Amniotic stem cell (primary cell): ENCODE measurements around the gene LRRC75A.
A peak's percentile ranks its signal among the peaks of the same experiment; 100 is the strongest.

Source experiments
- DNase-seq: peaks from one replicate; lab custom pipeline; 2025; lab: John Stamatoyannopoulos, UW

The LRRC75A gene

DNA sequence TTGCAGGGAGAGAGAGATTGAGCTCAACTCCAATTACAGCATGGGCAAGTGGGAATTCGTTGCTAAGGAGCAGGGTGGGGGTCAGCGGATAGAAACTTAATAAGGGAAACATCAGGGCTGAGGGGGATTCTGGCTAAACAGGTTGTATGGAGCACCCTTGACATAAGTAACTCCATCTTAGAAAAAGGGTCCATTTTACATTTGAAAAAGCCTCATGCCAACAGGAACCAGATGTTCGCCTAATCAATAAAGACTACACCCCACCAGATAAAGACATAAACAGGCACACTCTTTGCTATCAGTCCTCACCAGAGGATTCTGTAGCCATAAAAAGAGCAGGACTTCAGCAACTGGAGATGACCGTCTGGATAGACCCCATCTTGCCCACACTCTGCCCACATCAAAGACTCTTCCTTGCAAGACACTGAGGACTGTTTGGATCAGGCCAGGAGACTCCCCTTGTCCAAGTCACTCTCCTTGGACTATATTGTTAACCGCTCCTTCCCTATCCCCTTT lies 1.6 kb upstream of the LRRC75A start:
- no peak for DNase-seq

DNA sequence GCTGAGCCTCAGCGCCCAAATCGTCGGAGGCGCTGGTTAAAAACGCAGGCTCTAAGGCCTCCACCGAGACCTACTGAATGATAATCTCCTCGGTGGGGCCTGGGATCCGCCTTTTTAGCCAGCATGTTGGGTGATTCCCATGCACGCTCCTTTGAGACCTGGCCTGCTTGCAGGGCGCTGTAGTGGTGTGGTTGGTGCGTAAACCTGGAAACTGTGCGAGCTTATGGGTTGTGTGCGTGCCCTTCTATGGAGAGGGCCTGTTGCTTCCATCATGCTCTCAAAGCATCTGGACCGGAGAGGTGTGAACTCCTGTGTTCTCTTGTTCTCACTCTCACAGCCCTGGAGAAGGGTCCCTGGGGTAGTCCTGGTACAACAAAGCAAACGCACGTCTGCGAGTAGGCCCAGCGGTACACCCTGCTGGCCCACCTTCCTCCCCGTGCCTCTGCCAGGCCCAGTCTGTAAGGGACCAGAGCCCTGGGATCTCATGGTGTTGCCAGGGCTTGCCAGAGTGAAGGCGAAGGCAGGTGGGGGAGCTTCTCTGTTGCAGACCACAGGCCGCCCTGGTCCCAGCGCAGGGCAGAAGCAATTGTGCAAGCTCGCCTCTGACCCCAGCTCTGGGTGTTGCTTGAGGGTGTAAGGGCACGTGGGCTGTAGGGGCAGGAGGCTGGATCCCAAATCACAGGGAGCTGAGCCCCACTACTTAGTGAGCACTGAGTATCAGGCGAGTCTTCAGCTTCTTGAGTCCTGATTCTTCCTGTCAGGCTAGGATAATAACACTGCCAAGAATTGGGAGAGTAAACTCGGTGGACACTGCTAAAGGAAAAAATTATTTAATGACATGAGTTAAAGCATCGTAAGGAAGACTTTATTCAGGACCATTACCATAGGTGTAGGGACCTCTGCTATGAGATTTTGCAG lies 879 bp upstream of the LRRC75A start:
- DNase-seq, result no peak

DNA sequence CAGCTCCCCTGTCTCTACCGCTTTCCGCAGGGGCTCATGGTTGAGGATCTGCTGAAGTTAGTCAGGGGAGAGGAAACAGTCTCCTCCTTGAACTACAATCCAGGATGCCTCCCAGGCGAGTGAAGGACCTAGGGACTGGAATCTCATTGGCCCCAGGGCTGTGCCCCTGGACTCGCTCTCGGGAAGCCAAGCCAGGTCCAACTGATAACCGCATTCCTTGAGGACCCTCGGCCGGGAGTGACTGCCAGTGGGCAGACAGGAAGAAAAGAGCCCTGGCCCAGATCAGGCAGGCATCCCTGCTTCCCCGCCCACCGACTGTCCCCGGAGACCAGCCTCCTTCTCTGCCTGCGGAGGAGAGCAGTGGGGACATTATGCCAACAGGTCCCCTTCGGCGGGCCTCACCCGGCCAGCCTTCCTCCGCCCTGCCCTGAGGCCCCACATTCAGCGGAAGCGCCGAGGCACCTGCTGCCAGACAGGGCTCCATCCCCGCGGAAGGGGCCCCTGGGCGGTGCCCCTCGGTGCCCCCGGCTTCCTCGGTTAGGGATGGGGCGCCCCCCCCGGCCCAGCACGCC lies 776 bp downstream of the LRRC75A start:
- DNase-seq, result no peak

DNA sequence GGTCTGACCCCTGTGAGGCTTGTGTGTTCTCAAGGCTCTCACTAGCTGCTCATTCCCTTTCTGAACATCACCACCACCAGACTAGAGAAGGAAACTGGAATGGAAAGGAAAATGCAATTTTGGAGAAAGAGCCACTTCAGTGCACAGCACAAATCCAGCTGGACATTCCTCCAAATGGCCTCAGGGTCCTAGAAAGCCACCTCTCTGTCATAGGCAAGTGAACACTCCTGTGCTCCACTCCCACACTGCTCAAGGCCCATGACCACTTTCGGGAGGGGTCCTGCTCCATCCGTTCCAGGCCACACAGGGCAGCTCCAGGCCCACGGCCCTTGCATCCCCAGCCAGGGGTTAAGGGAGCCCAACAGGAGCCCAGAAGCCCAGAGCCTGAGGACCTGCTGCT lies 2.6 kb downstream of the LRRC75A start:
- no peak for DNase-seq

DNA sequence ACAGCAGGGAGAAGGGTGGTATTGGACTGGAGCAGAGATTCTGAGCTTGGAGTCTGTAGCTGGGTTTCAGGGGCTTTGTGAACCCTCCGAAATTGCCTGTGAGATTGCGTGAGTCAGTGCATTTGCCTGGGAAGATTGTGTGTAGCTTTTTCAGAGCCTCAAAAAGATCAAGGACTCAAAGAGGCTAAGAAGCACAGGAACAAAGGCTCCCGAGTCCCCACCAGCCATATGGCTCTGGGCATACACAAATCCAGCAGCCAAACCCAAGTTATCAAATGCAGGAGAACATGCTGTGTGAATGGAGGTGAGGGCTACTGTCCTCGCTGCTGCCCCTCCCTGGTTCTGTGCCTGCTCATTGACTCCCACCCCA lies 3.0 kb downstream of the LRRC75A start:
- no peak for DNase-seq

DNA sequence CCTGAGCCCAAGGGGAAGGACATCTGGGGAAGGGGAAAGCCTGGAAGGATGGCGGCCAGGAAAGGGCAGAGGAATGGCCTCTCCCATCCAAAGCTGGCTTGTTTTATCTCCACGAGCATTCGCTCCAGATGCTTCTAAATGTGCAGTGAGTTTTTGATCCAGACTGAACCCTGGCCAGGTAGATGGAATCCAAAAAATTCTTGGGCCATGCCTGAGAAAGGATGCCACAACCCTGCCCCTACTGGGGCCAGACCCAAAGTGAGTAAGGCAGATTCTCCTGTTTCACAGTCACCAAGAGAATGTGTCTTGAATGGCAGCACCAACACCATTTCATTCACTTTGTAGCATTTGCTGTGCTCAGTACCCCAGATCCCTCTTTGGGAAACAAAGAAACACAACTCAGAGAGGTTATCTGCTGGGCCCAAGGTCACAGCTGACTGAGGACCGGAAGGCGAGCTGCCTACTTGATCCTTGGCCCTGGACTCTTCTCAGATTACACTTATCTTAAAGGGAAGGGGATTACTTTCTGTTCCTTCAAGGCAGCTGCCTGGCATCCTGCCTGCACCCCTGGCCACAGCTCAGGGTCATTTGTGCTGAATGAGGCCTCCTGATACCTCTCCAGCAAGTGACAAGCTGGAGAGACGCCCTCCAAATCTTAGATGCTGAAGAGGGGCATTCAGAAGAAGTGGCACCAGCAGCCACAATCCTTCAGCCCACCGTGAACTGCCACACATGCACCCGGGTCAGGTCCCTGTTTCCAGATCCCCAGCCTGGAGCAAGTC lies 3.6 kb downstream of the LRRC75A start:
- DNase-seq, result no peak

DNA sequence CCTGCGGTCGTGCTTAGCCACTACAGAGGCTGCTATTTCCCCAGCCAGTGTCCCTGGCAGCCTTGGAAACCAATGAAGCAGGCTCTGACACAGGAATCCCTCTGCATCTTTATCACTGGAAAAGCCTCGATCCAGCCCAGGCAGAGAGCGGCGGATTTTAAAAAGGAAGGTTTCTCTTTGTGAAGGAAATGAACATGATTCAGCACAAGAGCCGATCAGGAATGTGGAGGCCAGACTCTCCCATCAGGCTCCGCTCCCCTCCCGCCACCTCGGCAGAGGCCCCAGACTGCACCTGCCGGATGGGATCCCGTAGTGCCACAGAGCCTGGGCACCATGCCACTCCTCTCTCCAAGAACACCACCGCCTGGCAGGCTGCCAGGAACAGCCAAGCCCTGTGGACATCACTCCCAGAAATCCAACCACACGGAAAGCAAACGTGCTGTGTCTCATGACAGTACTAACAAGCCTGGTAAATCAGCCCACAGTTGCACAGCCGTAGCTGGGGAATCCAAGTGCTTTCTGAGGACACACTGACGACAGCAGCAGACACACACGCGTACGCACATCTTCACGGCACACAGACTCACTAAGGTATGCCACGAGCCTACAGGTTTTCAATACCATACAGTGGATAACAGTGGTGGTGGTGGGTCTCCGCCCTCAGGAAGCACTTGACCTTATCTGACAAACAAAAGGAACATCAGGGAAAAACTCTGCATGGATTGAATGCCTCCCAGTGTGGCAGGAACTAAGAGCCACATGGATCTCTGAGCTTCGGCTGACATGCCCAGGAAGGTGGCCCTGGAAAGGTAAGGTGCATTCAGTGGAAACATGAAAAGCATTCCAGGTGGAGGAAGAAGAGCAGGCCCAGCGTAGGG lies 5.4 kb downstream of the LRRC75A start:
- DNase-seq, result no peak

DNA sequence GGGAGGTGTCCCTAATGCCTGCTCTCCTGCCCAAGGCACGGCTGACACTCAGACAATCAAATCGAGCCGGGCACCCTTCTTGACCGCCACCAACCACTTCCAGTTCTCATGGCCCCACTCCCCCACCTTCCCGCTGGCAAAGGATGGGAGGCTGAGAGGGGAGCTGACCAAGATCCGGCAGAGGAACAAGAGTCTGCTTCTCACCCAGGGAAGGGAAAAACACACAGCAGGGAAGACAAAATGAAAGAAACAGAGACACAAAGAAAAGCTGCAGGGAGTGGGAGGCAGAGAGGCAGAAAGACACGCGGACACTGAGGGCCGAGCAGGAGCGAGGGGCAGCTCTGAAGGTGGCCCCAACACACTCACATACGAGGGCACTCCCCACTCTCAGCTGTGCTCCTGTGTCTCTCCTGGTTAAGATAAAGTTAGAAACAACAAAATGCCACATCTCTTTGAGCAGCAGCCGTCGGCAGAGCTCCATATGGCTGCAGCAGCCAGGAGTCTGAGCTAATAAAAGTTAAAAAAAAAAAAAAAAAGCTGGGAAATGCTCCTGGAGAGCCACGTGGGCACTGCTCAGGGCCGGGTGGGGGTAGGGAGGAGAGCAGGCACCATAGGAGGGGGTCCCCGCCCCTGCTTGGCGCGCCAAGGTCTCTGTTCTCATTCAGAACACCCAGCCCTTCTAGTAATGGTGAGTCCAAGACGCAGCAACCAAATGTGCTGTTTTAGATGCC lies 7.4 kb downstream of the LRRC75A start:
- no peak for DNase-seq

DNA sequence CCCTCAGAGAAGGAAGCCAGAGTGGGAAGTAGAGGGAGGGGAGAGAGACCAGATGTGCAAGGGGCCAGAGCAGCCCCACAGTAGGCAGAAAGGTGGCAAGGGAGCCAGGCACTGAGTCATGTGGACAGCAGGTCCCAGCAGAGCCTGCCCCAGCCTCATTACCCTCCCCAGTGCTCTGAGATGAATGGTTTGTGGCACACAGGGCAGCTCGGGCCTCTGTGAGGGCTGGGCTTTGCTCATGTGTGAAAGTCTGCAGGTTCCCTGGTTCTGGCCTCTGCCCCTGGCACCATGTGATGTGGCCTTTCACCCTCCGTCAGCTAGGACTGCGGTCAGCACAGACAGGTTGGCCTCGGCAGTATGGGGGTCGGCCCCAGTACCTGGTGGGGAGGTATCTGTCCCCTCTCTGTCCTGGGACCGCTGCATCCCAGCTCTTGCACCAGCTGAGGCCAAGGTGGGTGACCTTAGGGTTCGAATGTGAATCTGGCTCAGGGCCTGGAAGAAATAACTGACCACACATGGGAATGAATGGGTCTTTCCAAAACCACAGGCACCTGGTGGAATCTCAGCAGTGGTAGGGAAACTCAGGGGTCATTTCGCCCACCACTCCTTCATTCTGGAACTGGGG lies 8.9 kb downstream of the LRRC75A start:
- no peak for DNase-seq

DNA sequence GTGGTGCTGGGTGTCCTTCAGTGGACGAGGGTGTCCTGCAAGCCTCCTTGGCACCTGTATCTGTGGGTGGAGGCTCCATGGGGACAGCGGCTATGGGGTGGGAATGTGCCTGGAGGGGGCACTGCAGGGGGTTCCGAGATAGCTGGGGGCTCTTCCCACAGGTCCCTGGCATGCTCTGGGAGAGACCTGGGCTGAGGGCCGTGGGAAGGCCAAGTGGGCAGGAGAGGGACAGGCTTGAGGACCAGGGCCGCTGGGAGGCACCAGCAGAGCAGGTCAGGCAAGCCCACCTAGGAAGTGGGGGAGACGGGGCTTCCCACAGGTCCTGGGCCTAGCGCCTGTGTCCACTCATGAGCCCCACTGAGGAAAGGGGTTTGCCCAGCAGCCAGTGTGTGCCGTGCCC lies 9.7 kb downstream of the LRRC75A start:
- no peak for DNase-seq

DNA sequence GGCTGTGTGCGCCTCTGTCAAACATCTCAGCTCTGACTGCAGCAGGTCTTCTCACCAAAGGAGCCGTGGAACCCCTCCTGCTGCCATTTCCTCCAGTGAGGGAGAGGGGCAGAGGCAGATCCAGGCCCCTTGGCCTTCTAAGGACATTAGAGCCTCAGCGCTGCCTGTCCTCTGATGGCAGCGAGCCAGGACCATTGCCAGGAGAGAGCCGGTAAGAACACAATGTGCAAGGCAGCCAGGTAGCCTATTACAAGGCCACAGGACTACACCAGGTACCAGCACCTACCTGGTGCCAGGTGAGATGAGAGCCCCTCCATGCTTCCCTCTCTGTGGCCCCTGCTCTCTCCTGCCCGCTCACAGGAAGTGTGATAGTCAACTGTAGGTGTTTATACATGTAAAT lies 11.0 kb downstream of the LRRC75A start:
- DNase-seq, result no peak

DNA sequence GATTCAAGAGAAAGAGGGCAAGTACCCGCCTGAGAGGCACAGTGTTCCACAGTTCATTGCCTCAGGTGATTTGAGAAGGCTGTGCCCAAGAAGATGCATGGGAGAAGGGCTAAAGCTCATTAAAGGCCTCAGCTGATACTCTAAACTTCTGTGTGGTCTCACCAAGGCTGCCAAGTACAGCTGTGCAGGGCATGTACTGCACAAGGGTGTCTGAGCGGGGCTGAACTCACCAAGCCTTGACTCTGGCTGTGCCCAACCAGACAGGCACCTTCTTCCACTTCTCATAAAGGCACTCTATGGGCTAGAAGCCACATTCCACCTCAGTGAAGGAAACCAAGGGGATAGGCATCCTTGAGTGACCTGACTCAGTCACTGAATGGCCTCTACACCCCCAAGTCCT lies 12.7 kb downstream of the LRRC75A start:
- DNase-seq, result no peak

DNA sequence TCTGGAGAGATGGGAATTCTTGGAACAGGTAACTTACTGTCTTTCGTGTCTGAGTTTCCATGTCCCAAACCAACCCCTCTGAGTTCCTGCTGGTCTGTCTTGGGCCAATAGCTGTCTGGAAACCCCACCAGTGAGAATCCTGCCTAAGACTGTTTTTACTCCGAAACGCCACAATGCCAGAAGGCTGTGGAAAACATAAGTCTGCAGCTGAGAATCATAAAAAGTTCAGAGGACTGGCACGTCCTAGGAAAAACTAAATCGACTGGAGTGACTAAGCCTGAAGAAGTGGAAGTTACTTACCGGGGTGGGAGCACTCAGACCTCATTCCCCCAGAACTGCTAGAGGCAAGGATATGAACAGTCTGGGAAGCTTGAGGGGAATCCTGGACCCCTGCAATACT lies 13.3 kb downstream of the LRRC75A start:
- no peak for DNase-seq

DNA sequence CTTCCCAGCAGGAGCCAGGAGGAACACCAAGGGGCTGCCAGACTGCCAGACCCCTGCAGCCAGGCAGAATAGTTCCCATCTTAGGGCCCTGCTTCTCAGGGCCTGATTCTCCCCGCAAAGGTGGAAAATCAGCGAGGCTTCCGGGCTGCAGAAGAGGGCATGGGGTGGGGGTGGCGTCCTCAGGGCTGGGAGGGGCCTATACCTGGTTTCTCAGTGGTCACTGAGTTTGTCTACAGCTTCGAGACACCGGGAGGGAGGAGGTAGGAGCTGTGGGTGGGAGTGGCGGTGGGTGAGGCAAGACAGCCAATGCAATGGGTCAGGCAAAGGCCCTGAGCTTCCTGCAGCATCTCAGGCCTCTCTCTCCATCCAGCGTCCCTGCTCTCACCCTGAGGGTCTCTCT lies 14.3 kb downstream of the LRRC75A start:
- no peak for DNase-seq

DNA sequence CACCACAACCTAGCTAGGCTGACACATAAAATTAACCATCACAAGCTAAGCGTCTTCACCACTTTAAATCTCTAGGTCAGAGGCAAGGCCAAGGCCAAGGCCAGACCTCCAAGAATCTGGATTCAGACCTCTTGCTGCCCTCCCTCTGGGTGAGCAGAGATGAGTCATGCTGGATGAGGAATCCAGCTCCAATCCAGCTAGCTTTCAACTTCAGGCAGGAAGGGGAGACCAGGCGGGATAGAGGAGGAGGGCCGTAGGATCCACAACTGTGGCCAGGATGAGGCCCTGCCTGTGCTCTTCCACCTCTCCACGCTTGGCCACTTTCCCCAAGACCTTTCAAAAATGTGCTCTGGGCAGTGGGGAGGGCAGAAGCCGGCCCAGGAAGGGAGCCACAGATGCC lies 14.7 kb downstream of the LRRC75A start:
- peak; percentile 33 for DNase-seq

DNA sequence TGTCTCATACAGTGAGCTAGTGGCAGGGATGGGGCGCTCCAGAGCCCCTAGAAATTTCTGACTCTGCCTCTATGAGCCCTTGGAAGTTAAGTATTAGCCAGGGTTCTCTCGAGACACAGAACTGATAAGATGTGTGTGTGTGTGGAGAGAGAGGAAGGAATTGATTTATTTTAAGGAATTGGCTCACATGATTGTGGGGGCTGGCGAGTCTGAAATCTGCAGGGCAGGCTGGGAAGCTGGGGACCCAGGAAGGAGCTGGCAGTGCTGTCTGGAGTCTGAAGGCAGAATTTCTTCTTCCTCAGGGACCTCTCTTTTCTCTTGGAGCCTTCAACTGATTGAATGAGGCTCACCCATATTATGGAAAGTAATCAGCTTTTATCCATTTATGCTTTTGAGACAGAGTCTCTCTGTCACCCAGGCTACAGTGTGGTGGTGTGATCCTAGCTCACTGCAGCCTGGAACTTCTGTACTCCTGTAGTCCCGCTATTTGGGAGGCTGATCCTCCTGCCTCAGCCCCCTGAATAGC lies 16.8 kb downstream of the LRRC75A start:
- DNase-seq, result no peak

DNA sequence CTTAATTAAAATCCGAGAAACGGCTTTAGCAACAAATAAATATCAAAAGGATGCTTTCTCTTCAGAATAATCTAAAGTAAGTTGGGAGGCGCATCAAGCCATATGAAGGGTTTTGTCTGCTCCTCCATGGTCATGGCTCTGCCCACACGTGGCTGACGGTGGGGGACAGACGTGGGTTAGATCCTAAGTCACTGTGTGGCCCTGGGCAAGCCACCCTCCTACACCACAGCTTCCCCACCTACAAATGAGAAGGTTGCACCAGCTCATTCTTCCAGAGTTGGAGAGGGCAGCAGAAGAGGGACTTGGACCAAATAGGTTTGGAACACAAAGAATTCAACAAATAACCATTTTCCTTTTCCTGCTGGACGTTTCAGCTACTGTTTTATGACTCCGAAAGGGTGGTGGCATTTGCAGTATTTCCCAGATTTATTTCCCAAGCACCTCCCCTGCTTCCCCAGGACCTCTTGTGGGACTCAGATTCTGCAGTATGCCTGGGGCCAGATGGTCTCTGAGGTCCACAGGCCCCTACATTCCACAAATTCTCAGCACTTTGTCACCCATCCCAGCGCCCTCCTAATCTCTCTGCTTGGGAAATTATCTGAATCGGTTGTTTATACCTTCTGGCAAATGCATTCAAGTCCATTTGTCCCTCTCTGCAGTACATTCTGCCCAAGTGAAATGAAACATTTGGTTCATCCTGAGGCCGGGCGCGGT lies 17.8 kb downstream of the LRRC75A start:
- no peak for DNase-seq

DNA sequence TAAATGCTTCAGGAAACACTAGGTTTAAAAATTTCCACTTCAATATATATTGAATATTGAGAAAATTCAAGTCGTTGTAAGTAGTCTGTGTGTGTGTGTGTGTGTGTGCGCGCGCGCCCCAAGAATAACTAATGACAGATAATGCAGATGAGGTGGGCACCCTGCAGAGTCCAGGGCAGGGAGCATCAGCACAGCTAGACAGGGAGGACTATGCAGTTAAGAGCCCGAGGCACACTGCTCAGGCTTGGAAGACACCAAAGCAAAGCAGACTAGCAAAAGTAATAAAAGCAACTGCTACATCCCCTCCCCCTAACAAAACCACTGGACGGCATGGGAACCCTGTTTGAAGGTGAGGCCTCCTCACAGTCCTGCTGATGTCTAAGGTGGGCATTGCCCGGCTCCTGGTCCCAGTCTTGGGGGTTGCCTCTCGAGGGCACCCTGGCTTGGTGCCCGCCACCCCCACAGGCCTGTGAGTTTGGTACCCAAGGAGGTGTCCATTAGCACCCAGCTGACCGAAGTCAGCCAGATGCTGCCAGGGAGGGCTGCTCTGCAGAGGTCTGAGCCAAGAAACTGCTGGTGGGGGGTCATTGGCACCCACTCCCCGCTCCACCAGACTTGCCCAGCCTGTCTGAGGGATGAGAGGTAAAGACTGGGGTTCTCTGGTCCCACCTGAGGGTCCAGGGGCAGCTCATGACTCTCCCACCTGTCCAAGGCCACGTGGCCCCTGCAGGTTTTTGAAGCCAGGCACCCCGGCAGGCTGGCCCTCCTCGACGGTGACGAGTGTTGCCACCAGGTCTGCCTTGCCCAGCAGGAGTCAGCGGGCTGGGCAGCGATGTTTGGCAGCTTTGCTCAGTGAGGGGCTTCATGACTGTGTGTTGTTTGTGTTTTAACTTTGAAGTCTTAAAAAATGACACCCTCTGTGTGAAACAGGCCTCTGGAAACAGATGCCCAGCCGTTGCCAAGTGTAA lies 18.7 kb downstream of the LRRC75A start:
- DNase-seq, result no peak

DNA sequence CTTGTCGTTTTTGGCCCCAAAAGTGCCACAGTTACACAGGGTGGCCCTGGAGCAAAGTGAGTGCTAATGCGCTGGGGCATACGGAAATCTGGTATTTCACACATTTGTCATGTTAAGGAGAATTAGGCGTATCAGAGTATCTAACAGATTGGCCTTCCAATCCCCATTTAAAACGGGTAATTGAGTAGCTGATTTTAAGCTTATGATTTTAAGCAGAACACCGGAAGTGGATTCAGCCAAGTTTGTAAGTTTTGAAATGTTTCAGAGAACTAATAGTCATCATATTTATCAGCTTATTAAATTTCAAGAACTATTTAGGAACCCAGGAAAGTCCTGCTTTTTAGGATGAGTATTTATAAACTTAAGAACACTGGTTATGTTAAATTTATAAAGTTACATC lies 19.5 kb downstream of the LRRC75A start:
- DNase-seq, result no peak
